HG02798 (cell line): ENCODE results near the gene HLA-E.
A peak's percentile ranks its signal among the peaks of the same experiment; 100 is the strongest.
"Not testable (repeated sequence)": the region's sequence is repeated elsewhere in the genome, so short reads cannot be mapped to it uniquely, and the experiment has no call there.

Experiments used
- ATAC-seq: cut with Tn5 transposase; IDR thresholded peaks from one replicate; pipeline ENCODE4 v1.9.1; 2021; ENCODE audit warnings: mild to moderate bottlenecking; ENCODE audit not compliant: unreplicated experiment, poor library complexity

HLA-E gene

DNA sequence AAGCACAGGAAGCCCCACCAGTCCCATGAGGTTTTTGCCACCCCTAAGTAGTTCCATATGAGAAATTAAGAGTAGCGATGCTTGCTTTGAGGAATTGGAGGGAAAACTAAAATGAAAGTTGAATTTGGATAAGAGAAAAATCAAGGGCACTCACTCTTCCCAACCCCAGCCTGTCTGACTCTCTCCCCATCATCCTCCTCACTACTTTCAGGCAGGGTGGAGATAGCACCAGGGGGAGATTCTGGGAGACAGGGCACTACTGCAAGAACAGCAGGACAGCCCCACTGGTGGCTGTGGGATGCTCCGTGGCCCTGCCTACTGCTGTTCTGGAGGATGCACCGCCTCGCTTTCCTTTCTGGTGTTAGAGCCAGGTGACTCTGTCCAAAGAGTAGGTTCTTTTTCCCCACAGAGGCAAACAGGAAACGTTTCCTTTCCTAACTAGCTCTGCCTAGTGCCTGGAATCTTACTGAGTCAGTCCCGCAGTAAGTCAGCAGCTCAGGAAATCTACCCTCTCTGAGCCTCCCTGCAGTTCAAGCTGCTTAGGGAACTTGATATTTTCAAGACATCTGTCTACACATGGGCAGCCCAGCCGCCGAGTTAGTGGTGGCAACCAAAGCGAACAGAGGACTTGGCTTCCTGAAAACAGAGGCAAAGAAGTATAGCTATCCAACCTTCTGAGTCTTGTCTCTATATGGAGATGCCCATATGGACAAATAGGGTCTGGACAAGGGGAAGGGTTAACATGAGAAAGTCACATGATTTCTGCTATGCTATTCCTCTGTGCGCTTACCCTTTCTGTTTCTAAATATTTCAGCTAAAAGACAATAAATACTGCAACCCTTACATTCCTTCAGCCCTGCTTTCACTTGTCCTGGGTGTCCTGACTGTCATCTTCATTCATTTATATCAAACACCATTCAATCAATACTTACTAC lies 11.4 kb downstream of the HLA-E start:
- ATAC-seq = no peak

DNA sequence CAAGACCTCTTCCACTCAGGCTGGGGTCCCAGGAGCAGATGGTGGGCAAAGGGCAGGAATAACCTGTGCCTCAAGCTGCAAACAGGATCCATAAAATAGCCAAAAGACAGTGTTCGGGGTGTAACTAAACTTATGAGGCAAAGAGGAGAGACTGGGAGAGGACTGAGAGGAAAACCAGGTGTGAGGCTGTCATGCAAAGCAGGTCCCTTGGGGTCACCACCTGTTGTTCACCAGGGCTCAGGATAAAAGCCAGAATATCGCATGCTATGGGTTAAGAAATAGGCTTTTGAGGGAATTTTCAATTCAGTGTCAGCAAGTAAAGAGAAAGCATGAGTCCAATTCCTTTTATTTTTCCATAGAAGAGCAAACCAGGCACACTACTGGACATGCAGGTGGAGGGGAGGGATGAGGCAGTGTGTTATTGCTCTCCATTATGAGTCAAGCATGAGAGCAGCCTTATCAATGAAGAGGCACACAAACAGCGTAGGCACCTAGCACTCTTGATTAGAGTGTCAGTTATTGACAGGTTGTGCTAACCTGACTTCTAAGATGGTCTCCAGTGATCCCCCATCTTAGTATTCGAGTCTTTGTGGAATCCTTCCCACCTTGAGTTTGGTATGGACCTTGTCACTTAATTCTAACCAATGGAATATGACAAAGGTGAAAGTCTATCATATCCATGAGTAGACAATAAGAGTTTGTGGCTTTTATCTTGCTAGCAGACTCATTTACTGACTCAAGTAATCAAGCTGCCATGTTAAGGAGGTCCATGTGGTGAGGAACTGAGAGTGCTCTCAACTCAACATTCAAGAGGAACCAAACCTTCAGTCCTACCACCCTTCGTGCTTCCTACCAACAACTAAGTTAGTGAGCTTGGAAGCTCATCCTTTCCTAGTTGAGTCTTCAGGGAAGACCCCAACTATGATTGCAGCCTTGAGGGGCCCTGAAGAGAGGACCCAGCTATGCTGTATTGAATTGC lies 18.8 kb downstream of the HLA-E start:
- ATAC-seq = no peak

DNA sequence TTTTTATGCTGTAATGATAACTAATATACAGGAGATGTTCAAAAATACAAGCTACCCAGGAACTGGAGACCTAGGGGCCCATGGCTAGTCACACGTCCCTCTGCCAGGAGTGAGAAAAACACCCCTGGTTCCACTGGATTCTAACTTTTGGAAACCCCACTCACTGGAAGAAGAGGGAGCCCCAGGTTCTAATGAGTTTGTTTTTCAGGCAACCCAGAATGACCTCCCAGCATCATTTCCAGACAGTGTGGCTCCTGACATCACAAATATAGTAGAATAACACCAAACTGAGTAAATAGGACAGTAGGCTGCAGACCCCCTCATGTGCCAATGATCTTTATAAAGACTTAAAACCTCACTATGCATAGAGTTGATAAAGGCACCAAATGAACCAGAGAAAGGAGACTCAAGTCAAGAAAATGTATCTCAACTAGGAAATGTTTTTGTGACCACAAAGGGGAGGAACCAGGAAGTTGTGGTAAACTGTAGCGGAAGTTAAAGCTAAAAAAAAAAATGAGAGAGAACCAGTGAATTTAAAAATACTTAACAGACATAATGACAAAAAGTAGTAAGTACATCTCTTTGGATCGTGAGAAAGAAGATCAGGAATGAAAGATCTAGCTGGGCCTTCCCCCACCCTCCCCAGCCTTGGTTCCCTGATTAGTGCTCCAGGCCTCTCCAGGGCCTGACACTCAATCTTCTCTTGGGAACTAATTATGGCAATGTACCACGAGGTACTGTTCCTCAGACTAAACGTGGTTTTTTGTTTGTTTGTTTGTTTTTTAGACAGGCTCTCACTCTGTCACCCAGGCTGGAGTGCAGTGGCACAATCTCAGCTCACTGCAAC lies 19.8 kb downstream of the HLA-E start:
- peak; percentile 47 for ATAC-seq

DNA sequence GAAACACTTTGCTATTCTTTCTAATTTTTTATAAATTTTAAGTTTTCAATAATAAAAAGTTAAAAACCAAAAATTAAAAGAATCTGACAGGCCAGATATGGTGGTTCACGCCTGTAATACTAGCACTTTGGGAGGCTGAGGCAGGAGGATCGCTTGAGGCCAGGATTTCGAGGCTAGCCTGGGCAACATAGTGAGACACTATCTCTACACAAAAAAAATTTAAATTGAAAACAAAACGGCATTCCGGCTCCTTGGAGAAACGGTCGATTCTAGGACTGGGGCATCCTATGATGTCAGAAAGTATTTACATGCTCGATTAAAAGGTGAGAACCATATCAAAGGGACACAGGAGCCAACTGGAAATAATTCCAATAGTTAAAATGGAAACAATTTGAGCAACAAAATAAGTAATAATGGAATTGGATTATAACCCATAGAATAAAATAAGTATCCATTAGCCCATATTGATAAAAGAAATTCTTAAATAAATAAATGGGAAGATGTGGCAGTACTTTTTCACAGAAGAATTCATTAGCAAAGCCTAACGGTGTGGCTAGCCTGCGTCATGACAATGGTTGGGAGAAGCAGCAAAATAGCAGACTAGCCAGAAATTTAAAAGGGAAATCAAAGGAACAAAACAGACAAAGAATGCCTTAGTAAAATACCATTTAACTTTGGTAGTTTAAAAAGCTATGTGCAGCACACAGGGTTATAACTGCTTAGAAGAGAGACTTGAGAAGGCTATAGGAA lies 21.3 kb downstream of the HLA-E start:
- no peak for ATAC-seq

DNA sequence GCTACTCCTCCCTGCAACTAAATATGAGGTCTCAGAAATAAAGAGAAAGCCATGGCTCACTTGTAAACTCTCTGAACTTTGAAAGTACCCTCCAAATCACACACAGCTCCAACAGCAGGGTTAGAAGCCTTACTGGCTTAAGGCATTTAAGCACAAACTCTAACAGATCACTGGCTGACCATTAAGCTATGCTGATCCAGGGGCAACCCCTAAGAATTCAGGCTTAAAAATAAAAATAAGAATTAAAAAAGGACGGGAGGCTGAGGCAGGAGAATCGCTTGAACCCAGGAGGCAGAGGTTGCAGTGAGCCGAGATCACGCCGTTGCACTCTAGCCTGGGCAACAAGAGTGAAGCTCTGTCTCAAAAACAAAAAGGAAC lies 21.8 kb downstream of the HLA-E start:
- no peak for ATAC-seq

DNA sequence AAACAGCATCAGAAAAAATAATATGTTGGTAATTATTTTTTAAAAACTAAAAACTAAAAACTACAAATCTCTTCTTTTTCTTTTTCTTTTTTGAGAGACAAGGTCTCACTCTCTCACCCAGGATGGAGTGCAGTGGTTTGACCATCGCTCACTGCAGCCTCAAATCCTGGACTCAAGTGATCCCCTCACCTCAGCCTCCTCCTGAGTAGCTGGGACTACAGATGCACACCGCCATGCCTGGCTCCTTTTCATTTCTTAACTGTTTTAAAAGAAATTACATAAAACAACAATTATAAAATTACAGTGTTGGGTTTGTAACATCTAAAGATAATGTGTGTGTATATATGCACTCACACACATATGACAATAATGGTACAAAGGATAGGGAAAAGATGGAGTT lies 24.1 kb downstream of the HLA-E start:
- ATAC-seq = no peak

DNA sequence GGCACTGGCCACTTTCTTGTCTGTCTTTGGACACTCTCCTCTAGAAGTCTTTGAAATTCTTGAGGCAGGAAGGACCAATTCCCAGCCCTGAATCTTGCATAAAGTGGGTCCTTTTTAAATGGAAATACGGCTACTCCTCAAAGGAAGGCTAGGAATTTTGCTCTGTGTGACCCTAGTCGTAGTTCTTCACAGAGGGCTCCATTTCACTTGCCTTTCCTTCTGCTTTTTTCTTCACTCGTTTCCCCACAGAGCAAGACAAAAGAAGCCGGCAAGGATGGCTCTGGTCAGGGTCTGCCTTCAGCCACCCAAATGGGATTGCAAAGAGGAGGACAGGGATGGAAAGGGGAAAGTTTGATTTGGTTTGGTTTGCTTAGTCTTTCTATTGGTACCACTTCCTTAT lies 25.8 kb downstream of the HLA-E start:
- no peak for ATAC-seq

DNA sequence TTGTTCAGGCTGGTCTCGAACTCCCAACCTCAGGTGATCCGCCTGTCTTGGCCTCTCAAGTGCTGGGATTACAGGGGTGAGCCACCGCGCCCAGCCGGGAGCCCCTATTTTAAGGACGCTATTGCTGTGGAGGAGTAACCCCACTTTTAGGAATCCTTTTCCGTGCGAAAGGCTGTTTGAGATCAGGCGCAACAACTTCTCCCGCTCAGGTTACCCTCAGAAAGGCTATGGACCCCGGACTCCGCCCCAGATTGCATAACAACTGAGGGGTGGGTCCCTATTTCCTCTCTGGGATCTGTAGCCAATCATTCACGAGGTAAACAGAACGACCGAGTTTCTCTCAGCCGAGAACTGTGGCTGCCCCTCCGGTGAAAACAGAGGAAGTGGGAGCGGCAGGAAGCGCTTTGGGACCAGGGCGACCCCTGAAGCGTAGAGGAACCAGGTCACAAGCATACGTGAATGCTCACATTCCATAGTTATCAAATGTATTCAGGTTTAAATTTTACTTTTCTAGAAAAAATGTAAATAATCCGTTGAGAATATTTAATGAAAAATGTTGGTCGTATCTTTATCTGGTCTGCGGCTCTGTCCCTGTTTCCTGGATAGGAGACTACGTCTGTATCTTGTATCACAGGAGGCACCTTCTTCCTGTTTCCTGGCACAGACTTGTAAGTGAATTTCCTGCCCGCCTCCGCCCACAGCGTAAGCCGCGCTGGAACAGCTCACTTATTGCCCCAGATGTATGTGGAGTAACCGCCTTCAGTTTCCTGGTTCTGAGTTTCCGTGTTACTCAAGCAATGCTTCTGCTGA lies 26.8 kb downstream of the HLA-E start:
- peak; percentile 72 for ATAC-seq

DNA sequence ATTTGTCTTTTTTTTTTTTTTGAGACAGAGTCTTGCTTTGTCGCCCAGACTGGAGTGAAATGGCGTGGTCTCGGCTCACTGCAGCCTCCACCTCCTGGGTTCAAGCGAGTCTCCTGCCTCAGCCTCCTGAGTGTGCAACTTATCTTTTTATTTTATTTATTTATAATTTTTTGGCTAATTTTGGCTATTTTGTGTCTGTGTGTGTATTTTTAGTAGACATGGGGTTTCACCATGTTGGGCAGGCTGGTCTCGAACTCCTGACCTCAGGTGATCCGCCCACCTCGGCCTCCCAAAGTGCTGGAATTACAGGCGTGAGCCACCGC lies 27.4 kb downstream of the HLA-E start:
- ATAC-seq = not testable (repeated sequence)

DNA sequence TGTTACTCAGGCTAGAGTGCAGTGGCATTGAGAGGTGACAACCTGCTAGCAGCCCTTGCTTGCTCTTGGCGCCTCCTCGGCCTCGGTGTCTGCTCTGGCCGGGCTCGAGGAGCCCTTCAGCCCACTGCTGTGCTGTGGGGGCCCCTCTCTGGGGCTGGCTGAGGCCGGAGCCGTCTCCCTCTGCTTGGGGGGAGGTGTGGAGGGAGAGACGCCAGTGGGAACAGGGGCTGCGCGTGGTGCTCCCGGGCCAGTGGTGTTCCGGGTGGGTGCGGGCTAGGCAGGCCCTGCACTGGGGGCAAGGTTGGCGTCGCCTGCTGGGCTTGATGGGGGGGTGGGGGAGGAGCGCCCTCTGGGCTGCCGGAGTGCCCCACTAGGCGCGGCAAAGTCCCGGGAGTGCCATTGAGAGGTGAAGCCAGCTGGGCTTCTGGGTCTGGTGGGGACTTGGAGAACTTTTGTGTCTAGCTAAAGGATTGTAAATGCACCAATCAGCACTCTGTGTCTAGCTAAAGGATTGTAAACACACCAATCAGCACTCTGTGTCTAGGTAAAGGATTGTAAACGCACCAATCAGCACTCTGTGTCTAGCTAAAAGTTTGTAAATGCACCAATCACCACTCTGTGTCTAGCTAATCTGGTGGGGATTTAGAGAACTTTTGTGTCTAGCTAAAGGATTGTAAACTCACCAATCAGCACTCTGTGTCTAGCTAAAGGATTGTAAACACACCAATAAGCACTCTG lies 28.6 kb downstream of the HLA-E start:
- ATAC-seq = not testable (repeated sequence)

DNA sequence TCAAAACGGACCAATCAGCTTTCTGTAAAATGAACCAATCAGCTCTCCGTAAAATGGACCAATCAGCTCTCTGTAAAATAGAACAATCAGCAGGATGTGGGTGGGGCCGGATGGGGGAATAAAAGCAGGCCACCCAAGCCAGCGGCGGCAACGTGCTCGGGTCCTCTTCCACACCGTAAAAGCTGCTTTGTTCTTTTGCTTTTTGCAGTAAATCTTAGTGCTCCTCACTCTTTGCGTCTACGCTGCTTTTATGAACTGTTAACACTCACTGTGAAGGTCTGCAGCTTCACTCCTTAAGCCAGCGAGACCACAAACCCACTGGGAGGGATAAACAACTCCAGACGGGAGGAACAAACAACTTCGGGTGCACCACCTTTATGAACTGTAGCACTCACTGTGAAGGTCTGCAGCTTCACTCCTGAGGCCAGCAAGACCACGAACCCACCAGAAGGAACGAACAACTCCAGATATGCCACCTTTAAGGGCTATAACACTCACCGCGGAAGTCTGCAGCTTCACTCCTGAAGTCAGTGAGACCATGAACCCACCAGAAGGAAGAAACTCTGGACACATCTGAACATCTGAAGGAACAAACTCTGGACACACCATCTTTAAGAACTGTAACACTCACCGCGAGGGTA lies 29.3 kb downstream of the HLA-E start:
- ATAC-seq = not testable (repeated sequence)

DNA sequence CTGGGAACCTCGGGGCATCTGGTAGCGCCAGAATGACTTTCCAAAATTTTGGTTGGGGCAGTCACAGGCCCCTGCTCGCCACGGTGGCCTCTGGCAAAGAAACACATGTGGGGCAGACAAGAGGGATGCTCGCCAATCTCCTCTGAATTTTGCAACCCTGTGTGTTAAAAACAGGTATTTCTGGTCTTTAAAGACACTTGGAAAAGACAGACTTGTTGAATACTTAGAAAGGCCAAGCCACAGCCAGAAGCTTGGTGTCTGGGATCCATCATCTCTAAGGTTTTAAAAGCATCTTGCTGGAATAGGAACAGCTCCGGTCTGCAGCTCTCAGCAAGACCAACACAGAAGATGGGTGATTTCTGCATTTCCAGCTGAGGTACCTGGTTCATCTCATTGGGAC lies 31.2 kb downstream of the HLA-E start:
- ATAC-seq = no peak

DNA sequence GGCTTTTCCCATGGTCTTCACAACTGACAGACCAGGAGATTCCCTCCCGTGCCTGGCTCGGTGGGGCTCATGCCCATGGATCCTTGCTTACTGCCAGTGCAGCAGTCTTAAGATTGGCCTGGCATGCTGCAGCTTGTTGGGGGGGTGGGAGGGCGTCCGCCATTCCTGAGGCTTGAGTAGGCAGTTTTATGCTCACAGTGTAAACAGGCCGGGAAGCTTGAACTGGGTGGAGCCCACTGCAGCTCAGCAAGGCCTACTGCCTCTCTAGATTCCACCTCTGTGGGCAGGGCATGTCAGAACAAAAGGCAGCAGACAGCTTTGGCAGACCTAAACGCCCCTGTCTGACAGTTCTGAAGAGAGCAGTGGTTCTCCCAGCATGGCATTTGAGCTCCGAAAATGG lies 31.8 kb downstream of the HLA-E start:
- ATAC-seq = not testable (repeated sequence)

DNA sequence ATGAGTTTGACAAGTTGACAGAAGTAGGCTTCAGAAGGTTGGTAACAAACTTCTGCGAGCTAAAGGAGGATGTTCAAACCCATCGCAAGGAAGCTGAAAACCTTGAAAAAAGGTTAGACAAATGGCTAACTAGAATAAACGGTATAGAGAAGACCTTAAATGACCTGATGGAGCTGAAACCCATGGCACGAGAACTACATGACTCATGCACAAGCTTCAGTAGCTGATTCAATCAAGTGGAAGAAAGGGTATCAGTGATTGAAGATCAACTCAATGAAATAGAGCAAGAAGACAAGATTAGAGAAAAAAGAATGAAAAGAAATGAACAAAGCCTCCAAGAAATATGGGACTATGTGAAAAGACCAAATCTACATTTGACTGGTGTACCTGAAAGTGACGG lies 32.6 kb downstream of the HLA-E start:
- not testable (repeated sequence) for ATAC-seq

DNA sequence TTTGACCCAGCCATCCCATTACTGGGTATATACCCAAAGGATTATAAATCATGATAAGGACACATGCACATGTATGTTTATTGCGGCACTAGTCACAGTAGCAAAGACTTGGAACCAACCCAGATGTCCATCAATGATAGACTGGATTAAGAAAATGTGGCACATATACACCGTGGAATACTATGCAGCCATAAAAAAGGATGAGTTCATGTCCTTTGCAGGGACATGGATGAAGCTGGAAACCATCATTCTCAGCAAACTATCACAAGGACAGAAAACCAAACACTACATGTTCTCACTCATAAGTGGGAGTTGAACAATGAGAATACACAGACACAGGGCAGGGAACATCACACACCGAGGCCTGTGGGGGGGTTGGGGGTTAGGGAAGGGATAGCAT lies 37.1 kb downstream of the HLA-E start:
- ATAC-seq = not testable (repeated sequence)

DNA sequence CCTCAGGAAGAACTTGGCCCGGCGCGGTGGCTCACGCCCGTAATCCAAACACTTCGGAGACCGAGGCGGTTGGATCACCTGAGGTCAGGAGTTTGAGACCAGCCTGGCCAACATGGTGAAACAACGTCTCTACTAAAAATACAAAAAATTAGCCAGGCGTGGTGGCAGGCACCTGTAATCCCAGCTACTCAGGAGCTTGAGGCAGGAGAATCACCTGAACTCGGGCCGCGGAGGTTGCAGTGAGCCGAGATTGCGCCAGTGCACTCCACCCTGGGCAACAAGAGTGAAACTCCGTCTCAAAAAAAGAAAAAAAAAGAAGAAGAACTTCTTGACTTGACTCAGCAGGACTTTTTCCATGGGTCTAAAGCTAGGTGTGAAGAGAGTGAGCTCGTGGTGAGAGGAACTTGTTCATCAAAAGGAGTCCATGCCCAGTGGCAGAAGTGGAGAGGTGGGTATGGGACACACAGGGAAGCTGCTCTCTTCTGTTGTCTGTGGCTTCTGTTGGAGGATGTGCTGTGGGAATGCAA lies 40.1 kb downstream of the HLA-E start:
- ATAC-seq = peak; percentile 40

DNA sequence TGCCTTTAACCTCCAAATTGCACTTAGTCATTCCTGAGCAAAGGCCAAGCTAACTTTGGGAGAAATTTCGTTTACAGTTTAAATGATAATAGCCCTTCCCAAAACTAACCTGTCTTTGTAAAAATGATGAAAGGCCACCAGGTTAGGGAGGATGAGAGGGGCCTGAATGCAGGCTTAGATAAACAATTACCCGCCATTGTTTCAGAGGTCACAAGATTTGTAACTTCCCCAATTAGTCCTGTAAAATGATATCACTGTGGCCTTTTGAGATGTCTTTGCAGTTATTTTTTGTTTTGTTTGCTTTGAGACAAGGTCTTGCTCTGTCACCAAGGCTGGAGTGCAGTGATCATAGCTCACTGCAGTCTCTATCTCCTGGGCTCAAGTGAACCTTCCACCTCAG lies 40.7 kb downstream of the HLA-E start:
- no peak for ATAC-seq
